ENCODE results near the gene HSPA5. TPM values are rescaled to one million over a fixed set of nuclear protein-coding genes. Genes with fewer than 3 reads are reported as not detected.
"Not testable (repeated sequence)": the region's sequence is repeated elsewhere in the genome, so short reads cannot be mapped to it uniquely, and the experiment has no call there.

Gene HSPA5
- total RNA-seq, 3 donors from 2014 or later, result 91.9 to 125 (median 95.1) TPM

DNA sequence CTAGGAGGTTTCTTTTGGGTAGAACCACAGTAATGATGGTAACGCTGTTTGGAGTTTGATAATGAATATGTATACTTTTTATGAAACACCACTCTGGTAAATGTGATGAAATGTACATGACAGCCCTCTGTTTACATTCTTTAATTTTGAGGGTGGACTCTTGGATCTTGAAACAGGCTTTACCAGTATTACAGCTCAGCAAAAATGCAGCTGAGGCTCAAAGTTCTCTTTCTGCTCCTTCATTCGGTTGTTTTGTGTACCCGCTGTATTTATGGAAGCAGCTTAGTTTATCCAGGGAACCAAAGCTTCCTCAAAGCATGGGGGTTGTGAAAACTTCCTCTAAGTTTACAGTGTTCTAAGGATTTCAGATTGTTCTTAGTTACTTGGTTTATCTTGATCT is 31.6 kb upstream of the HSPA5 start:
- H3K9me3 ChIP-seq, result no peaks in the 10 kb centered on the region
- no peaks in the 10 kb centered on the region for H3K4me1 ChIP-seq
- no peaks in the 10 kb centered on the region for H3K36me3 ChIP-seq
- DNase-seq (ENCODE audit: low spot score in 2 of 2), result no peak
- H3K4me3 ChIP-seq, result no peak overlapping the region
- no peak for TF ChIP-seq POLR2A (IDR thresholded peaks at IDR 0.05)
- TF ChIP-seq POLR2AphosphoS5 (IDR thresholded peaks at IDR 0.05), result no peak
- TF ChIP-seq CTCF (IDR thresholded peaks at IDR 0.05), result no peak
- intact Hi-C loops (cut with DNase I; ENCODE audit: low total_unique reads), result no loop called here
- no peaks in the 10 kb centered on the region for H3K27me3 ChIP-seq
- H3K27ac ChIP-seq, result peak overlapping the region in 1 of 2 donors; percentile 19

- intact Hi-C loops (cut with DNase I; ENCODE audit: low total_unique reads), result no loop called here
- no peak for DNase-seq (ENCODE audit: low spot score in 2 of 2)
Observed at GRCh38 chr9:125271081-125271480, 29.9 kb upstream of the HSPA5 start.

DNA sequence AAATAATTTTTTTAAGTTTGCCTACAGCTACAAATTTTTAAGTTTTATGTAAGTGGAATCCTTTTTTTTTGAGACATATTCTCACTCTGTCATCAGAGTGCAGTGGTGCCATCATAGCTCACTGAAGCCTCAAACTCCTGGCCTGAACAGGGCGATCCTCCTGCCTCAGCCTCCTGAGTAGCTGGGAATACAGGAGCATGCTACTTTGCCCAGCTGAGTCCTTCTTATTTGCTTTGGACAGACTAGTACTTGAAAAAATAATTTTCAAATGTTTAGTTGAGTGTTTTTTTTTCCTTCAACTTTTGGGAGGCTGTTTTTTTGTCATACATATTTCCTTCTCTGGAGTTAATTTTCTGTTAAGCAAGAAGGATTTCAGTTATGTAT is 27.9 kb upstream of the HSPA5 start:
- intact Hi-C loops (cut with DNase I; ENCODE audit: low total_unique reads), result no loop called here
- no peak overlapping the region for H3K4me3 ChIP-seq
- H3K4me1 ChIP-seq, result no peaks in the 10 kb centered on the region
- no peaks in the 10 kb centered on the region for H3K36me3 ChIP-seq
- no peak overlapping the region for H3K27ac ChIP-seq
- no peaks in the 10 kb centered on the region for H3K27me3 ChIP-seq
- TF ChIP-seq POLR2AphosphoS5 (IDR thresholded peaks at IDR 0.05) (no peak), POLR2A (IDR thresholded peaks at IDR 0.05) (no peak), CTCF (IDR thresholded peaks at IDR 0.05) (no peak)
- H3K9me3 ChIP-seq, result no peaks in the 10 kb centered on the region
- DNase-seq (ENCODE audit: low spot score in 2 of 2), result no peak

More at GRCh38 chr9:125271081-125271480, 29.9 kb upstream of the HSPA5 start:
- H3K27ac ChIP-seq, result peak overlapping the region in 1 of 2 donors; percentile 29
- H3K4me1 ChIP-seq, result no peaks in the 10 kb centered on the region
- no peak for TF ChIP-seq CTCF (IDR thresholded peaks at IDR 0.05)
- no peaks in the 10 kb centered on the region for H3K9me3 ChIP-seq
- no peaks in the 10 kb centered on the region for H3K36me3 ChIP-seq
- no peaks in the 10 kb centered on the region for H3K27me3 ChIP-seq
- H3K4me3 ChIP-seq, result no peak overlapping the region

DNA sequence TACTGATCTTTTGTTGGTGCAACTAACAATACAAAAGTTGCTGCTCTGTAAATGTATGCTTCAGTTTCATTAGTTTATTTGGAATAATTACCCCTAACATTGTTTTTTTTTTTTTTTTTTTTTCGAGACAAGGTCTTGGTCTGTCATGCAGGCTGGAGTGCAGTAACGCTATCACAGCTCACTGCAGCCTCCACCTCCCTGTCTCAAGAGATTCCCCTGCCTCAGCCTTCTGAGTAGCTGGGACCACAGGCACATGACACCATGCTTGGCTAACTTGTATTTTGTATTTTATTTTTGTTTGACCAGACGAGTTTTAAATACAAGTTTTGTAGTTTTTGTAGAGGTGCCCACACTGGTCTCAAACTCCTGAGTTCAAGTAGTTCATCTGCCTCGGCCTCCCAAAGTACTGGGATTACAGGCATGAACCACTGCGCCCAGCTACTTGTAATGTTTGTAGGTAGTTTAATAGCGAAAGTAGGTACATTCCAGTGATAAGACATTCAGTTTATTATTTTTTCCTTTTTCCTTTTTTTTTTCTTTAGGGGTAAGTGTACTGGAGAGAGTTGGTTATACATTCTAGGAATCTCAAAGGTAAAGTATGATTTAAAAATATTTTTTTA is 27.4 kb upstream of the HSPA5 start:
- DNase-seq (ENCODE audit: low spot score in 2 of 2), result no peak
- no peaks in the 10 kb centered on the region for H3K36me3 ChIP-seq
- no peaks in the 10 kb centered on the region for H3K4me1 ChIP-seq
- no peaks in the 10 kb centered on the region for H3K9me3 ChIP-seq
- H3K27ac ChIP-seq, result no peak overlapping the region
- intact Hi-C loops (cut with DNase I; ENCODE audit: low total_unique reads), result no loop called here
- H3K4me3 ChIP-seq, result no peak overlapping the region
- TF ChIP-seq POLR2AphosphoS5 (IDR thresholded peaks at IDR 0.05), result no peak
- TF ChIP-seq POLR2A (IDR thresholded peaks at IDR 0.05), result no peak
- TF ChIP-seq CTCF (IDR thresholded peaks at IDR 0.05), result no peak
- H3K27me3 ChIP-seq, result no peaks in the 10 kb centered on the region

DNA sequence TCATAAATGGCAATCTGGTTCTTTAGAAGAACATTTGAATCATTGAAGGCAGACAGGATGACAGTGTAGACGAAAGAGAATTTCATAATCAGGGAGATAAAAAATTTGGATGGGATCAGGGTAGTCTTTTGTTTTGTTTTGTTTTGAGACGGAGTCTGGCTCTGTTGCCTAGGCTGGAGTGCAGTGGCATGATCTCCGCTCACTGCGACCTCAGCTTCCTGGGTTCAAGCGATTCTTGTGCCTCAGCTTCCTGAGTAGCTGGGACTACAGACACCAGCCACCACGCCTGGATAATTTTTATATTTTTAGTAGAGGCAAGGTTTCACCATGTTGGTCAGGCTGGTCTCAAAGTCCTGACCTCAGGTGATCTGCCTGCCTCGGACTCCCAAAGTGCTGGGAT is 22.9 kb upstream of the HSPA5 start:
- H3K27me3 ChIP-seq; intact Hi-C loops (cut with DNase I; ENCODE audit: low total_unique reads); H3K36me3 ChIP-seq; H3K27ac ChIP-seq; H3K4me3 ChIP-seq; H3K9me3 ChIP-seq; DNase-seq (ENCODE audit: low spot score in 2 of 2); H3K4me1 ChIP-seq: not testable (repeated sequence)
